ENCODE measurements around the gene SLC7A6. TPM values are rescaled to one million over a fixed set of nuclear protein-coding genes. Genes with fewer than 3 reads are reported as not detected.

Gene SLC7A6
- total RNA-seq, 2 donors from 2014 or later, result 12.8 to 30.5 TPM

- intact Hi-C loops (cut with DNase I), result loop anchor here (5.0 kb wide), 1 partner anchor 235 kb away; no protein-coding TSS in a partner anchor
- 65% methylated on average over 3 of the region's 3 CpGs for WGBS
These were observed 37.0 kb upstream of the SLC7A6 start for GRCh38 chr16:68227183-68227793.

GRCh38 chr16:68227850-68228553 lies 36.3 kb upstream of the SLC7A6 start:
- H3K4me1 ChIP-seq (replicated peaks), result peaks cover 29% of the 10 kb centered on the region
- H3K9me3 ChIP-seq, result no peaks in the 10 kb centered on the region
- no peak for TF ChIP-seq POLR2A (IDR thresholded peaks at IDR 0.05)
- TF ChIP-seq CTCF (IDR thresholded peaks at IDR 0.05), result peak in 1 of 4 experiments; percentile 22
- TF ChIP-seq POLR2AphosphoS5 (IDR thresholded peaks at IDR 0.05), result no peak
- peaks cover 4 to 16% of the 10 kb centered on the region in 2 donors for H3K36me3 ChIP-seq
- H3K4me3 ChIP-seq, result no peak overlapping the region
- 51% methylated on average over 2 of the region's 2 CpGs for WGBS
- peak overlapping the region; percentile 67 to 74 for H3K27ac ChIP-seq
- DNase-seq (ENCODE audit: low spot score), result no peak
- intact Hi-C loops (cut with DNase I), result loop anchor here (2.0 to 5.0 kb wide), 2 partner anchors 143 to 236 kb away; partner anchors contain the start of gene NFATC3
- no peaks in the 10 kb centered on the region for H3K27me3 ChIP-seq (replicated peaks; ENCODE audit: insufficient read depth)

More at GRCh38 chr16:68227183-68227793, 37.0 kb upstream of the SLC7A6 start:
- Histone ChIP-seq H3K9me3 (no peaks in the 10 kb centered on the region), H3K36me3 (peaks cover 4 to 13% of the 10 kb centered on the region in 2 donors), H3K4me3 (no peak overlapping the region), H3K27me3 (replicated peaks; ENCODE audit: insufficient read depth) (no peaks in the 10 kb centered on the region), H3K27ac (peak overlapping the region; percentile 67 to 74), H3K4me1 (replicated peaks) (peaks cover 29% of the 10 kb centered on the region)
- TF ChIP-seq CTCF (IDR thresholded peaks at IDR 0.05), result no peak
- TF ChIP-seq POLR2AphosphoS5 (IDR thresholded peaks at IDR 0.05), result no peak
- no peak for TF ChIP-seq POLR2A (IDR thresholded peaks at IDR 0.05)
- DNase-seq (ENCODE audit: low spot score), result no peak

GRCh38 chr16:68228652-68229051 lies 35.7 kb upstream of the SLC7A6 start:
- WGBS, result 69% methylated on average over 3 of the region's 3 CpGs
- H3K4me1 ChIP-seq (replicated peaks), result peaks cover 34% of the 10 kb centered on the region
- H3K4me3 ChIP-seq, result no peak overlapping the region
- no peak for DNase-seq (ENCODE audit: low spot score)
- H3K27ac ChIP-seq, result peak overlapping the region; percentile 67 to 74
- H3K36me3 ChIP-seq, result peaks cover 4 to 16% of the 10 kb centered on the region in 2 donors
- H3K9me3 ChIP-seq, result no peaks in the 10 kb centered on the region
- intact Hi-C loops (cut with DNase I), result loop anchor here (2.0 to 5.0 kb wide), 2 partner anchors 144 to 236 kb away; partner anchors contain the start of gene NFATC3
- TF ChIP-seq POLR2A (IDR thresholded peaks at IDR 0.05) (no peak), POLR2AphosphoS5 (IDR thresholded peaks at IDR 0.05) (no peak), CTCF (IDR thresholded peaks at IDR 0.05) (no peak)
- no peaks in the 10 kb centered on the region for H3K27me3 ChIP-seq (replicated peaks; ENCODE audit: insufficient read depth)

GRCh38 chr16:68229431-68230175 lies 34.7 kb upstream of the SLC7A6 start:
- WGBS, result 52% methylated on average over 4 of the region's 4 CpGs
- peak; percentile 48 for DNase-seq (ENCODE audit: low spot score)
- H3K9me3 ChIP-seq, result no peaks in the 10 kb centered on the region
- H3K27me3 ChIP-seq (replicated peaks; ENCODE audit: insufficient read depth), result no peaks in the 10 kb centered on the region
- H3K27ac ChIP-seq, result peak overlapping the region; percentile 67 to 74
- peaks cover 39% of the 10 kb centered on the region for H3K4me1 ChIP-seq (replicated peaks)
- peak; percentile 65 for TF ChIP-seq POLR2AphosphoS5 (IDR thresholded peaks at IDR 0.05)
- no peak for TF ChIP-seq POLR2A (IDR thresholded peaks at IDR 0.05)
- peak; percentile 64 to 94 (median 88) for TF ChIP-seq CTCF (IDR thresholded peaks at IDR 0.05)
- no peak overlapping the region for H3K4me3 ChIP-seq
- peaks cover 4 to 16% of the 10 kb centered on the region in 2 donors for H3K36me3 ChIP-seq
- intact Hi-C loops (cut with DNase I), result loop anchor here (2.0 to 5.0 kb wide), 2 partner anchors 145 to 237 kb away; partner anchors contain the start of gene NFATC3

Measured in prostate gland (tissue), 2 donors.